HUES48 (cell line): Measurements from ENCODE around the gene KRTAP25-1.

ENCODE experiments used
- H3K27ac ChIP-seq: one replicate; pipeline ENCODE4 v1.7.0; 2013; ENCODE audit warnings: low read depth, low read length, inconsistent platforms
- H3K27me3 ChIP-seq: 2 replicates; pipeline ENCODE4 v1.6.1; 2013; ENCODE audit warnings: mild to moderate bottlenecking, low read length; ENCODE audit not compliant: control insufficient read depth, insufficient read depth
- H3K36me3 ChIP-seq: 2 replicates; pipeline ENCODE4 v1.6.1; 2013; ENCODE audit warnings: low read length; ENCODE audit not compliant: control insufficient read depth, insufficient read depth
- H3K4me1 ChIP-seq: 2 replicates; pipeline ENCODE4 v1.6.1; 2013; ENCODE audit warnings: mild to moderate bottlenecking, low read length; ENCODE audit not compliant: control insufficient read depth, insufficient read depth
- H3K4me3 ChIP-seq: 2 replicates; pipeline ENCODE4 v1.5.1; 2013; ENCODE audit warnings: mild to moderate bottlenecking, low read depth, low read length
- H3K9ac ChIP-seq: 2 replicates; pipeline ENCODE4 v1.6.1; 2013; ENCODE audit warnings: mild to moderate bottlenecking, low read depth, low read length, moderate library complexity
- H3K9me3 ChIP-seq: 2 replicates; pipeline ENCODE4 v1.6.1; 2013; ENCODE audit warnings: low read length; ENCODE audit not compliant: control insufficient read depth, insufficient read depth

KRTAP25-1 gene

DNA sequence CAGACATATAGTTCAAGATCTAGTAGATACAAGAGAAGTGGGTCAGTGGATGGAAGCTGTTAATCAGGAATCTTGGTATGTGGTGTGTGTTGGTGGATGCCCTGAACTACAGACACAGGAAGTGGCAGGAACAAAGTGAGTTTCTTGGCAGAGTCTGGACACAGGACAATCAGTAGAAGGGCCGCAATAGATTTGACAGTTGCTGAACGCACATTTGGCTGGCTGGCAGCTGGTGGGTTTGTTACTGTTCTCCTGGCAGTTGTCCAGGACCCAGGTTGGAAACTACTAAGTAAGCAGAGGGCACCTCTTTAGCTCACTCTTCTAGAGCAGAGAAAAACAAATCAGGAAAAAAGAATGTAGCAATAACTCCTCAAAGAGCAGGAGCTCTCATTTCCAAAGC lies 17.6 kb upstream of the KRTAP25-1 start:
- H3K4me3 ChIP-seq: no peak overlapping the region
- H3K27ac ChIP-seq: no peak overlapping the region
- H3K4me1 ChIP-seq: no peaks in the 10 kb centered on the region
- H3K36me3 ChIP-seq: no peaks in the 10 kb centered on the region
- no peaks in the 10 kb centered on the region for H3K27me3 ChIP-seq
- no peak overlapping the region for H3K9ac ChIP-seq
- no peaks in the 10 kb centered on the region for H3K9me3 ChIP-seq

DNA sequence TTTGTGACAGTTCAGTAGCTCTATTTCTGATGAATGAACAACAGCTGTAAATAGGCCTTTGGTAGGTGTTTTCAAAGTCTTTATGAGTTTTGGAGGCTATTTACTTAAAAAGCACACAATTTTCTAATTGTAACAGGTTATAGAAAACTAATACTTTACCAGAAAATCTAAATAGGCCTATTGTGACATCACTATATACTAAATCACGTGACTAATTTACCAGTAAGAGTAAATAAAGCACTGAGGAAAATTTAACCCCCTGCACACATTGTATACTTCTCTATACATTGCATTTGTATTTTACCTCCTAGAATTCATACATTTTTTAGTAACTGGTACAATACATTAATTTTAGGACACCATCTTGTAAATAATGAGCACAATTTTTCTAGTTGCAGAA lies 15.8 kb upstream of the KRTAP25-1 start:
- Histone ChIP-seq H3K9me3 (no peaks in the 10 kb centered on the region), H3K27me3 (no peaks in the 10 kb centered on the region), H3K27ac (no peak overlapping the region), H3K36me3 (no peaks in the 10 kb centered on the region), H3K9ac (no peak overlapping the region), H3K4me3 (no peak overlapping the region), H3K4me1 (no peaks in the 10 kb centered on the region)

DNA sequence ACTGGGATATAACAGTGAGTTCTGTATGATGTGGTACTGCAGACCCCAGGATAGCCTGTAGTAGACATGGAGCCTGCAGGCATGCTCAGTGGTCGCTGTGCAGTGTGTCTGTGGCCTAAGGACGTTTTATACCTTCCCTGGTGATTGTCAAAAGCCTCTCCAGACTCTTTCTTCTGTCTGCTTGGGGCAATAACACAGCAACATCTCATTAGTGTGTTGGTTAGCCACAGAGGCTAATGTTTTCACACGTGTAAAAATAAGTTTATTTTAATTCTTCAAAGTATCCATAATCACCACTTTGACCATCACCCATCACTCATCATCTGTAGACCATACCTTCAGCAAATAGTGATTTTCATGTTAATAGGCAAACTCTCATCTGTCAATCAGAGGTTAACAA lies 6.5 kb downstream of the KRTAP25-1 start, which contains the start of gene KRTAP24-1:
Gene KRTAP24-1, minus strand, starts transcription at position 101 of the 400 bp plus-strand sequence. Its CDS starts 18 bp downstream, at position 83.
- Histone ChIP-seq H3K4me1 (no peaks in the 10 kb centered on the region), H3K27ac (no peak within 1 kb of the TSS), H3K27me3 (no peaks in the 10 kb centered on the region), H3K36me3 (no peaks in the 10 kb centered on the region), H3K9ac (no peak within 1 kb of the TSS), H3K4me3 (no peak within 1 kb of the TSS), H3K9me3 (no peaks in the 10 kb centered on the region)

DNA sequence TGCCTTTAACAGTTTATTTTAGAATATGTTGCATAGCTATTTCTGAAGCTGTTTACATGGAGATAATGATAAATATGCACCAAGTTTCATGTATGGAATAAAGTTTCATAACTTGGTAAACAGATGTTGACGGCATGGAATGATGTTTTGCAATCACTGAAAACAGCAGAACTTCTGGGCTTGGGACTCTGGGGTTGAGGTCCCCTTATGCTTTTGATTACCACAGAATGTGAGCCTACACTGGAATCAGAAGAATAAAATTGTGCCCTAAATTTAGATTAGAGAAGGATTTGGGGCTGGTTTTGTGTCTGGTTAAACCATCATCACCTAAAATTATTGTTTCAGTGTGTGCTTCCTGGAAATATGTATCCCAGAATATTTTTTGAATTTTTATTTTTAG lies 17.7 kb downstream of the KRTAP25-1 start:
- no peak overlapping the region for H3K27ac ChIP-seq
- H3K4me3 ChIP-seq: no peak overlapping the region
- no peaks in the 10 kb centered on the region for H3K27me3 ChIP-seq
- H3K4me1 ChIP-seq: no peaks in the 10 kb centered on the region
- no peaks in the 10 kb centered on the region for H3K9me3 ChIP-seq
- H3K36me3 ChIP-seq: no peaks in the 10 kb centered on the region
- no peak overlapping the region for H3K9ac ChIP-seq

DNA sequence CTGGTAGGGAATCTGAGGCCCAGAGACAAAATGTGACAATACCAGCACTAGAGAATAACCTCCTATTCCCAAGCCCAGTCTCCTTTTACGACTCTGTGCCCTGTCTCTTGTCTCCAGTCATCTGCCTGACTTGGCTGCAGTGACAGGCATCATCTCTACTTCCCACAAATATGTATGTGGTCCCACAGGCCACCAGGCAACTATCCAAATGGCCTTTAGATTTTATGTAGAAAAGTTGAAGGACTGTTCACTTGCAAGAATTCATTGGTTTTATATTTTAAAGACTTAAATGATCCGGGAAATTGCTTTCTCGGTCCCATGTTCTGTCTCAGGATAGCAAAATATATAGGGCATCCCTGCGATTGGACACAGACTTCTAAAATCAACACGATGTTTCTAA lies 18.2 kb downstream of the KRTAP25-1 start:
- H3K27ac ChIP-seq: no peak overlapping the region
- H3K9me3 ChIP-seq: no peaks in the 10 kb centered on the region; the same call in 1 of the 2 replicates
- H3K27me3 ChIP-seq: no peaks in the 10 kb centered on the region
- no peak overlapping the region for H3K9ac ChIP-seq
- no peaks in the 10 kb centered on the region for H3K36me3 ChIP-seq
- H3K4me3 ChIP-seq: no peak overlapping the region
- no peaks in the 10 kb centered on the region for H3K4me1 ChIP-seq

DNA sequence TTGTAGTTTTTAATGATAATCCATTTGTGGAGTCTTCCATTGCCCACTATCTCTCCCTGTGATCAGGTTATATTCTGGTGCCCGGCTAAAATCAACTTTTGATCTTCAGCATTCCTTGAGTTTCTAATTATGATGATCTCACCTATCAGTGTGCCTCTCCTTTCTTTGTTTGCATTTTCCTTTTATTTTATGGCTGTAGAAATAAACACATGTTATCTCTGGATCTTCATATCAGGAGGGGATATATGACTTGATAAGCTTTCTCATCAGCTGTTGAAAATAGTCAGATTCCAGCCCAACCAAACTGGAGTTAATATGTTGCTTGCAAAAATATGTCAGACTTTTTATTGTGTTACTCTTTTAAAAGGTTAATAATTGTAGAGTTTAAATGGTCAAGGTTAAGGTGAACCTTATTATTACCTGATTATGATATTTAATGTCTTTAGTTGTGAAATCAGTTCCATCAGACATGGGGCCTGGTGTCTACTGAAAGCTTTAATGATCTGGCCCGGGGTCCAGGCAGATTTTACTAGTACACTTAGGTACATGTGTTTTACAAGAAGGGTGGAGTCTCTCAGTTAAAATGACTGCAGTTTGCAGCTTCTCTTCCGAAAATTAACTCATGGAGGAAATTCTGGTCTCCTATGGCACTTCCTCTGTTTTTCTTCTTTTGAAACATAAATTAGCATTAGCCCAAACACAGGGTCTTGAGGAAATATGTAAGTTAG lies 19.3 kb downstream of the KRTAP25-1 start:
- H3K27ac ChIP-seq: no peak overlapping the region
- H3K9me3 ChIP-seq: no peaks in the 10 kb centered on the region; the same call in 1 of the 2 replicates
- H3K9ac ChIP-seq: no peak overlapping the region
- H3K36me3 ChIP-seq: no peaks in the 10 kb centered on the region
- H3K4me3 ChIP-seq: no peak overlapping the region
- H3K27me3 ChIP-seq: no peaks in the 10 kb centered on the region
- H3K4me1 ChIP-seq: no peaks in the 10 kb centered on the region

DNA sequence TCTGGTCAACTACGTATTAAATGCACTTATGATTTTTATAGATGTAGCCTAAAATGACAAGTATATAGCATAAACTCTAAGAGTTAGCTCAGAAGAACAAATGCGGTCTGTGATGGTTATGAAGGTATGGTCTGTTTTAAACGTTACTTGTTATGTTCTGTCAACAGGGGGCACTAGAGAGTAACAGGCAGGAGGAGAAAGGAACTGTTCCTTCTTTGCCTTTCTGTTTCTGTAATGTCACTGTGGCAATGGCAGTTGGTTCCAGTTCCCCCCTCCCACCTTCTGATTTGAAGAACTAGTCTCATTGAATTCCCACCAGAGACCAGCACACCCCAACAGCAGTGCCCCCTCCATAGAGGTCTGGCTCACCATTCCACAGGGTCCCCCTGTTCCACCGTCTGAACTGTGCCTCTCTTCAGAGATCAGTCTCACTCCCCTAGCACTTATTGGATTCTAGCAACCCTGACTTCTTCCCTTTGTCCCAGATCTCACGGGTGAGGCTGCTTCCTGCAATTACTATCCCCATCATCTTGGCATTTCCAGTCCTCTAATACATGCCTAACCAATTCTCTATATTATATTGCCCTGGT lies 20.6 kb downstream of the KRTAP25-1 start:
- Histone ChIP-seq H3K9ac (no peak overlapping the region), H3K27ac (no peak overlapping the region), H3K27me3 (no peaks in the 10 kb centered on the region), H3K9me3 (no peaks in the 10 kb centered on the region; the same call in 1 of the 2 replicates), H3K4me3 (no peak overlapping the region), H3K36me3 (no peaks in the 10 kb centered on the region), H3K4me1 (no peaks in the 10 kb centered on the region)

DNA sequence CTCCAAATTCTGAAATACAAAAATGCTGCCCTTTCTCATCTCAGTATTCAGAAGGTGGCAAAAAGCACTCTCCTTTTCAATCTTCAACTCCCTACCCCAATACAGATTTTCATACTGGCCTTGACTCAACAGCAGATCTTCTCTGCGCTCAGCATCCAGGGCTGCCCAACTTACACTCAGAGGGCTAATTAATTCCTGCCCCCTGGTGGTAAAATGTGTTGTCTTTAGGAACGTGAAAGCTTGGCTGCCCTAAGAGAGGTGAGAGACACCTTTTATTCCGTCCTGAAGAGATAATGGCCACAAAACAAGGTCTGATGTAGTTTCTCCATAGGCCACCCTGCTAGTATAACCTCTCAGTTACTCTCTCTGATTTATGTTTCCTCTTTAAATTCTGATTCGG lies 31.5 kb downstream of the KRTAP25-1 start:
- Histone ChIP-seq H3K9ac (no peak overlapping the region), H3K9me3 (no peaks in the 10 kb centered on the region), H3K4me3 (no peak overlapping the region), H3K4me1 (no peaks in the 10 kb centered on the region), H3K27me3 (no peaks in the 10 kb centered on the region), H3K36me3 (no peaks in the 10 kb centered on the region), H3K27ac (no peak overlapping the region)

DNA sequence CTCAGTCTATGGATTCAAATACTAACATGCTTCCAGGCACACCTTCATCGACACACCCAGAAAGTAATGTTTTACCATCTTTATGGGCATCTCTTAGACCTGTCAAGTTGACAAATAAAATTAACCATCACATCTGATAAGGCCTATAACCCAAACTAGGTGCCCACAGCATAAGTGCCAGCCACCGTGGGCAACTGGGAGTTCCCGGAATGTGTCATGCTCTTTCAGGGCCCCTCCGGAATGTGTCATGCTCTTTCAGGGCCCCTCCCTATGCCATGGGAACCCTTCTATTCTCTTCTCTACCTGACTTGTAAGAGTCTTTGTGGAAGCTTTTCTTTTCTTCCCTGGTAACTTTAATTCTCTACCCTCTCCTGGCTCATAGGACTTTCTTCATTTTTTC lies 33.2 kb downstream of the KRTAP25-1 start:
- no peaks in the 10 kb centered on the region for H3K36me3 ChIP-seq
- H3K27me3 ChIP-seq: no peaks in the 10 kb centered on the region
- no peak overlapping the region for H3K27ac ChIP-seq
- H3K4me1 ChIP-seq: no peaks in the 10 kb centered on the region
- no peaks in the 10 kb centered on the region for H3K9me3 ChIP-seq
- H3K9ac ChIP-seq: no peak overlapping the region
- no peak overlapping the region for H3K4me3 ChIP-seq

DNA sequence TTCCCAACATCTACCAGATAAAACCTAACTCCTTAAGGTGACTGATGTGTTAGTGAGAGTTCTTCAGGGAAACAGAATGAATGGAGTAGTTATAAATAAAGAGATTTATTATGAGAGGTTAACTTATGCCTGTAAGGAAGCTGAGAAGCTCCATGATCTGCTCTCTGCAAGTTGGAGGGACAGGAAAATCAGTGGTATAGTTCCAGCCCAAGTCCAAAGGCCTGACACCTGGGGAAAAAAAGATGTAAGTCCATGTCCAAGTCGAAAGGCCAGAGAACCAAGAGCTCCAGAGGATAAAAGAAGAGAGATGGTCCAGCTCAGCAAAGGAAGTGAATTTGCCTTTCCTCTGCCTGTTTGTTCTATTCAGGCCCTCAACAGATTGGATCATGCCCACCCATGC lies 33.6 kb downstream of the KRTAP25-1 start:
- no peaks in the 10 kb centered on the region for H3K27me3 ChIP-seq
- H3K4me3 ChIP-seq: no peak overlapping the region
- no peaks in the 10 kb centered on the region for H3K36me3 ChIP-seq
- no peaks in the 10 kb centered on the region for H3K9me3 ChIP-seq
- H3K9ac ChIP-seq: no peak overlapping the region
- H3K4me1 ChIP-seq: no peaks in the 10 kb centered on the region
- H3K27ac ChIP-seq: no peak overlapping the region

DNA sequence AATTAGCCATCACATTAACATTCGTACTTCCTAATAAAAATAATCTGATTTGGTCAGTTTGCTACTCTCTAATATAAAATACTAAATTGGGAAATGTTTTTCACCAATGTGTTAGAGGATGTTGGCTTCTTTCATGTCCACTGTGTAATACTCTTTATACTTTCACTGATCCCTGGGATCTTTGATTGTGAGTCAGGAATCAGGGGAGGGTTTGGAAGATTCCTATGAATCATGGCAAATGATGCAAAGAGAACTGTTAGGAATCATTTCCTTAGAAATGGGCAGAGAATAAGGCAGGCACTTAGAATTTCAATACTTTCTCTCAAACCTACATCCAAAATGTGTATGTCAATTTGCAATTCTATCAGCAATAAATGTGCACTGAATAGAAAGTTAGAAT lies 37.5 kb downstream of the KRTAP25-1 start:
- Histone ChIP-seq H3K27ac (no peak overlapping the region), H3K36me3 (no peaks in the 10 kb centered on the region), H3K9ac (no peak overlapping the region), H3K4me3 (no peak overlapping the region), H3K27me3 (no peaks in the 10 kb centered on the region), H3K4me1 (no peaks in the 10 kb centered on the region), H3K9me3 (no peaks in the 10 kb centered on the region)
